Measurements from ENCODE around the gene NCAM2.
"Not testable (repeated sequence)": the region's sequence is repeated elsewhere in the genome, so short reads cannot be mapped to it uniquely, and the experiment has no call there.

The NCAM2 gene

GRCh38 chr21:21345872-21346271, 347.7 kb downstream of the NCAM2 start:
- no peak for DNase-seq

DNA sequence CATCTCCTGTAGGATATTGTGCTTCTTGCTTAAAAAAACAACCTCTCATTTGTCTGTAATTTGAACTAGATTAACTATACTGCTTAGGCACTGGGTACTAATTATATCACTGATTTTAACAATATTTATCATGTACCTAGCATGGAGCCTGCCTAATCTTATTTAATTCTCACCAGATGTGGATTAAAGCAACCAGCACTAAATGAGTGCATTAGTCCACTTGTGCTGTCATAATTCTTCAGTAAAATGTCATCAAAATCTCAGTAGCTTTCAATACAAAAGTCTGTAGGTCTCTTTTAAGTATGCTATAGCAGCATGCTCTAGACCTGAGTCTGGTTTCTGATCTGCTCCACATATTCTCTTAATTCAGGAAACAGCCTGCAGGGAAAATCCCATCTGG, 368.1 kb downstream of the NCAM2 start:
- DNase-seq: no peak

GRCh38 chr21:21367583-21367982, 369.4 kb downstream of the NCAM2 start:
- DNase-seq: no peak

DNA sequence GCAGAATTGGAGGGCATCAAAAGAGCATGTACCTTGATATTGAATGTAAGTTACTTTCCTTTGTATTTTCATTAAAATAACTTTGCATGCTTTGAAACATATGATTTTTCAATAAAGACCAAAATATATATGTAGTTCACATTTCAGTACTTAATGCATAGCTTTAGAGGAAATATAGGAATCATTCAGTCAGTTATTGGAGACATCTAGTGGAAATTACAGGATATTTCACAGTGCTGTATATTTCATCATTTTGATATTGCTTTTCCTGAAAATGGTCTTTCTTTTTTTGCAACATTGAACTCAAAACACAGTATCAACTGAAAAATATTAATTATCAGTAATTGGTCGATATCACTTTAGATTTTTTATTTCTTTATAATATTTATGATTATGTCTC, 375.8 kb downstream of the NCAM2 start:
- DNase-seq: no peak

DNA sequence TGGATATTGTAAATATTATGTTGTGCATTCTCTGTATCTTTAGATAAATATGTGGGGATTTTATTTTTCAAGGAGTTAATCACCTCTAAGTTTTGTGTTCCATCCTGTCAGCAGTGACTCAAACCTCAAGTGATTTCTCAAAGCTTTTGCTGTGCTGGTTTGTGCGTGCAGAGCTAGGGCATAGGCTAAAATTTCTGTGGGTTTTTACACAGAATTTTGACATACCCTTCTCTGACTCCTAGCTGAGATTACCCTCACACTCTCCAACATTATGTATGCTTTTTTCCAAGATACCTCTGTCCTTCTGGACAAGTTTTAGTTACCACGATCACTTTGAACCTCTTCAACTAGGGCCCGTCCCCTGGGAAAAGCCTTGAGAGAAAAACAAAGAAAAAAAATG, 384.9 kb downstream of the NCAM2 start:
- DNase-seq: no peak

GRCh38 chr21:21384977-21385376, 386.8 kb downstream of the NCAM2 start:
- DNase-seq: no peak

GRCh38 chr21:21385404-21385803, 387.2 kb downstream of the NCAM2 start:
- no peak for DNase-seq

DNA sequence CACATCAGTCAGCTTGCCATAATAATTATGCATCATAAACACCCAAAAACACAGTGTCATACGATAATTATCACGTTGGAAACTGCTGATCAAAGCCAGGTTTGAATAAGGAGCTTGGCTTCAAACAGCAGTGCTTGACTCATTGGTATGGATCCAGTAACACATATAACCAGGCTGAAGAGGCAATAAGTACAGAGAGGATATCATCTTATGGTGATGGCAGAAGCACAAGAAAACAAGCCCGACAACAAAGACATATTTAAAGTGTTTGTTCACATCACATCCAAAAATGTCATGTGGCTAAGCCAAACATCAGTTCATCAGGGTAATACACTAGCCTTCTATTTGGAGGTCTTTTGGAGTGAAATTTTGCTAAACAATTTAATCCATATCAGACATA, 389.7 kb downstream of the NCAM2 start:
- no peak for DNase-seq

- no peak for DNase-seq
Measured at GRCh38 chr21:21394064-21394463, 395.9 kb downstream of the NCAM2 start.

DNA sequence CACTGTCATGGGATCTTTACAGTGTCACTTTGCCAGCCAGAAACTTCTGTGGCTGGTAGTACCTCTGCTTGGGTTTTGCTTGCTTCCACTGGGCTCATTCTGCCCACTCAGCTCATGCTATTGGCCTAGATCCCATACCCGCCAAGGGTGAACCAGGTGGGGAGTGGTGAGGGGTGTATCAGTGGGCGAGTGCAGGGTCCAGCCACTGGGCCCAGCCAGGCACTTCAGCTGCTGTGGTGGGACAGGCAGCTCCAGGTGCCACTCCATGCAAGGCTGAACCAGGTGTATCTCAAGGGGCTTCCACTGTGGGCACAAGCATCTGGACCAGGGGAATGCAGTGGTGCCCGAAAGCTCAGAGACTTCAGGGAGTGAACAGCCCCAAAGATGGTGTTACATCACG, 398.2 kb downstream of the NCAM2 start:
- DNase-seq: no peak

GRCh38 chr21:21397464-21397863, 399.3 kb downstream of the NCAM2 start:
- no peak for DNase-seq

DNA sequence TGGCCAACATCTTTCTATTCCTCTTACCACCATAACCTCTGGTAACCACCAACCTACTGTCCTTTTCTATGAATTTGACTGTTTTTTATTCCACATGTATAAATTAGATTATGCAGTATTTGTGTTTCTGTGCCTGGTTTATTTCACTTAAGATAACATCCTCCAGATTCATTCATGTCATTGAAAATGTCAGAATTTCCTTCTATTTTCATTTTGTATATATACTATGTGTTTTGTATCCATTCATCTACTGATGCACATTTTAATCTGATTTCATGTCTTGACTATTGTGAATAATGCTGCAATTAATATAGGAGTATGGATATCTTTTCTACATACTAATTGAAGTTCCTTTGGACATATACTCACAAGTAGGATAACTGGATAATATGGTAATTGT, 403.2 kb downstream of the NCAM2 start:
- no peak for DNase-seq

GRCh38 chr21:21402187-21402586, 404.0 kb downstream of the NCAM2 start:
- DNase-seq: not testable (repeated sequence)

- not testable (repeated sequence) for DNase-seq
Measured at GRCh38 chr21:21404261-21404660, 406.1 kb downstream of the NCAM2 start.

GRCh38 chr21:21406921-21407320, 408.7 kb downstream of the NCAM2 start:
- DNase-seq: no peak

- DNase-seq: no peak
Measured at GRCh38 chr21:21412096-21412495, 413.9 kb downstream of the NCAM2 start.

- no peak for DNase-seq
Measured at GRCh38 chr21:21415741-21416140, 417.5 kb downstream of the NCAM2 start.

DNA sequence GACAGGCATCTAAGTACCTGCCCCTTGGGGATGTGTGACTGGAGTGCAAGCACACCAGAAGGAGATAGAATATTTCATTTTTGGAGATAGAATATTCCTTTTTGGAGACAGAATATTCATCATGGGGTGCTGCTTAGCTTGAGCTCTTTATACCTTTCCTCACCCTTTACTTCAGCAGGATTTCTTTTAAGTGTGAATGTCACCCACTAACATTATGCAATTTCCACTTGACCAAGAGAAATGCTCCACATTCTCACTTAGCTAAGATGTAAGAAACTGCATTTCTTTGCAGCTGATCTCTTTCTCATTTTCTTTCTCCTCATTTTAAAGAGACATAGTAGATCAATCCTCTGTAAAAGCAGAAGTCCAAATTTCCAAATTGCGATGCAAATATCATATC, 436.7 kb downstream of the NCAM2 start:
- no peak for DNase-seq

DNA sequence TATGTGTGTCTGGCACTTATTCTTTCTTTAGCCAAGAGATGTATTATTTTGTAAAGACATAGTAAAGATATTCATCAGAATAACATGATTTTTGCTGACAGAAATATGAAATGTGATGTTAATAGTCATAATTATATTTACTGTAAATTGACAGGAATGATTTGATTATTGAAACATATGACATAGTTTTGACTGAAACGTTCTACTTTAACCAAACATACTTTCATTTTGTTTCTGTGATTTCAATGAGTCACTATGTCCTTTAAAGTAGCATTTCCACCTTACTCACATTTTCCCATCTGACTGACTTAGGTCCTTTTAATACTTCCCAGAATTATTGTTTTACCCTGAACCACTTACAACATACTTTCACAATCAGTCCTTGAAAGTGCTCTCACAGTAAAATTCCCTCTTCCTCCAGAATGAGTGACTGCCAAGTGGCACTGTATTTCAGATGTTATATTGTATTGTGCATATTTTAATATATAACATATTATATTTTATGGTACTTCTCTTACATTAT, 437.9 kb downstream of the NCAM2 start:
- no peak for DNase-seq

- DNase-seq: no peak
Measured at GRCh38 chr21:21439761-21440160, 441.6 kb downstream of the NCAM2 start.

DNA sequence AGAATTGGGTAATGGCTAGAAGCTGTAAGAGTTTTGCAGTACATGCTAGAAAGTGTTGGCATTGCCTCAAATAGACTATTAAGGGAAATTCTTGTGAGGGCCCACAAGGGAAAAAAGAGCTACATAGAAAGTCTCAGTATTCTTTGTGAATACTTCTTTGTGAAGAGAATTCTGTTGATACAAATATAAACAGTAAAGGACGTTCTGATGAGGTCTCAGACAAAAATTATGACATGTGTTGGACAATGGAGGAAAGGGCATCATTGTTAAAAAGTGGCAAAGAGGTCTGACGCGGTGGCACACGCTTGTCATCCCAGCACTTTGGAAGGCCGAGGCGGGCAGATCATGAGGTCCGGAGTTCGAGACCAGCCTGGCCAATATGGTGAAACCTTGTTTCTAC, 458.9 kb downstream of the NCAM2 start:
- DNase-seq: no peak

DNA sequence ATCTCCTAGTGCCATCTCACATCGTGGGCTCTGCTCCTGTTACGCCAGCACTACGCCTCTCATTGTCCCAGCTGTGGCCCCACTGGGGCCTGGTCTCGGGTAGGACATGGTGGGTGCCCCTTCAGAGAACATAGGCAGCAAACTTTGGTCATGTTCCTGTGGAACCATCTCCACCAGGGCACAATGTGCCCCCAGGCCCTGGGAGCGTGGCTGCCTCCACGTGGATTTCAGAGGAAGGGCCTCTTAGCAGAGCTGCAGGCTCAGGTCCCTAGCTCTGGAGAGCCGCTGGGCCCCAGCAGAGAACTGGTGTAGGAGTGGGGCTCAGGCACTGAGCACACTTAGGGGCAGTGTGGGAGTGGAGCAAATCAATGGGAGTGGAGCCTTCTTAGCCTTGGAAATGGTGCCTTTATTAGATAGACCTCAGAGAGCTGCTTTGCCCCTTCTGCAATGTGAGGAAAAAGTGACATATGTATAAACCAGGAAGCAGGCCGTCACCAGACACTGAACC, 460.0 kb downstream of the NCAM2 start:
- DNase-seq: no peak

- DNase-seq: no peak
Measured at GRCh38 chr21:21460979-21461378, 462.8 kb downstream of the NCAM2 start.

GRCh38 chr21:21463456-21463855, 465.2 kb downstream of the NCAM2 start:
- DNase-seq: no peak

- no peak for DNase-seq
Measured at GRCh38 chr21:21464684-21465083, 466.5 kb downstream of the NCAM2 start.

GRCh38 chr21:21466752-21467151, 468.5 kb downstream of the NCAM2 start:
- no peak for DNase-seq
